ENCODE results near the gene FOXP2.

The FOXP2 gene

DNA sequence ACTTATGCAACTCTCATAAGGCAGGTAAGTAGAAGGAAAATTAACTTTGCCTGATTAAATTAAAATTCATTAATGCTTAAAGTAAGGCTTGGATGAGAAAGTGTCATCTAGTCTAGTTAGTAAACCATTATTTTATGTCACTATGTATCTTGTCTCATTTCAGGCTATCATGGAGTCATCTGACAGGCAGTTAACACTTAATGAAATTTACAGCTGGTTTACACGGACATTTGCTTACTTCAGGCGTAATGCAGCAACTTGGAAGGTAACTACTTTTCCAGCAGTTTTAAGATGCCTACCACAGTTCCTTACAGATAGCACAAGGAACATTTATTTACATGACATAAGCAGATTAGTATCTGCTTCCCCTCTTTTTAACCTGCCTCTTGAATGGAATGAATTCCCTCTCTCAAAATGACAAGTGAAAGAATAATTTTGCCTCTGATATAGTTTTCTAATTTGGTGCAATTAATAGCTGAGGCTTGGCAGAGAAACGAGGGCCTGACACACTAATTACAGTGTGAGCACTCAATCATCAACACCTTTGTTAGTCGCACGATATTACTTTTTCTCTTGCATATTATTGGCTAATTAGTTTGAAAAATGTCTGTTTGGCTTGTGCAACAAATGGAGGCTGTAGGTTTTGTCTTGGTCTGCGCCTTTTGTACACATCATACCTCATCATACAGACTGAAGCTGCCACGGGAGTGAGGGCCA lies 245.0 kb downstream of the FOXP2 start:
- no peak for DNase-seq

DNA sequence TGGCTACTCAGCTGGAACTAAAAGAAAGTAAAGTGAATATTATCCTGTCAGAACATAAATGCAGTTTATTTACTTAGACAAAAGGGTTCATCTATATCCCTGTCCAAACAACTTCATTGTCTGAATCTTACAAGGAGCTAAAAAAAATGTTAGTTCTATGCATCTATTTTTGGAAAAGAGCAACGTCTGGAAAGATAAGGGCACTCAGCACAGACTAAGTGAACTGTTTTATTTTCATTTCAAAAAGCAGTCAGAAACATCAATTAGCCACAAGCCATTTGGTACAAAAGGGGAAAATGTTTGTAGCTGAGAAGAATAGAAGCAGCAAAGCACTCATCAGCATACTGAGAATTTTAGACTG lies 245.5 kb downstream of the FOXP2 start:
- DNase-seq = no peak

DNA sequence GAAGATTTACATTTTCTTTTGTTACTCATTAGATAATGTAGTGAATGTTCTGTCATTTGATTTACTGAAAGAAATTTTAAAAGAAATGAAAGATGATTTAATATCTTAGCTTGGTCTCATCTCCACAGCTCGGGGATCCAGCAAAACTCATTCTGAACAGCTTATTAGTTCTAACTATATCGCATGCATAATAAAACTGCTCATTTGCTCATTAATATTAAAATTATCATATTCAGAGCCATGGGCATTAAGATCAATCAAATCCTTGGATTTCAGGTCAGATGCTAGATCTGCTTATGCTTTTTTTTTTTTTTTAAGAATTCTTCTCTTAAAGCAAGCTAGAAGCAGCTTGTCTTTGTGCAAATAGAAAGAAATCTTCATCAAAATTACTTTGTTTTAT lies 246.1 kb downstream of the FOXP2 start:
- DNase-seq = no peak

DNA sequence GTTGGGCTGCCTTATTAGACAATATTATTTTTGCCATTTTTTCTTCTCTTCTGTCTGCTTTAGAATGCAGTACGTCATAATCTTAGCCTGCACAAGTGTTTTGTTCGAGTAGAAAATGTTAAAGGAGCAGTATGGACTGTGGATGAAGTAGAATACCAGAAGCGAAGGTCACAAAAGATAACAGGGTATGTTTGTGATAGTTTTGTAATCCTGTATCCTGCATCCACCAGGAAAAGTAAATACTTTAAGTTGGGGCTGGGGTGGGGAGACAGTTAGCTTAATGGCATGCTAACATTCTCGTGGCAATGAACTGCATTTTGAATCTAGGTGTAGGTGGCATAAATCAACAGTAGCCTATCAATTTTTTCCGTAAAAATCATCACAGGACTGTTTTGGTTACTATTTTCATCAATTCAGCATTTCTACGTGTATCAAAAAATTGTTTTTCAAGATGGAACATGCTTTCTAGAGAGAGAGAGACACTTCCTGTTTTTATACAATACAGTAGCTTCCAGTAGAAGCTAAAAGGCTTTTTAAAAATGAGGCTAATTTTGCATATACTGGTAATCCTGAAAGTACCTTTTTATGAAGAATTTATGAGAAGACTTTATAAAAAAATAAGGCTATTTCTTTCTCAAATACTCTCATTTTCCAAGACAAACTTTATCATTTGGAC lies 247.5 kb downstream of the FOXP2 start:
- no peak for DNase-seq

DNA sequence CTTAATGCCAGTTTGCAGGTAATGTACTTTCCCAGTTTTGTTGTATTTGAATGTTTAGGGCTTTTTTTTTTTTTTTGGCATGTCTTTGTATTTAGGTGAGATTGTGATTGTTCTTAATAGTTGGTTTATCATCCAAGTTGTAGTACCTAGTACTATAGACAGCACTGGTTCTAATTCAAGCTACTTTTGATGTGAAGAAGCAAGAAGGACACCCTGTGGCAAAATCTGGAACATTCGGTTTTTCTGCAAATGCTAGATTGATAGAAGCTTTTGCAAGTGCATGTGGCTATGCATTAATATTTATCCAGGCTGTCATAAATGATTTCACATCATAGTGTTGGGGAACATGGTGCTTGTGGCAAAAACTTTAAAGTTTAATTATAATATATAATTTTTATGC lies 248.9 kb downstream of the FOXP2 start:
- no peak for DNase-seq

DNA sequence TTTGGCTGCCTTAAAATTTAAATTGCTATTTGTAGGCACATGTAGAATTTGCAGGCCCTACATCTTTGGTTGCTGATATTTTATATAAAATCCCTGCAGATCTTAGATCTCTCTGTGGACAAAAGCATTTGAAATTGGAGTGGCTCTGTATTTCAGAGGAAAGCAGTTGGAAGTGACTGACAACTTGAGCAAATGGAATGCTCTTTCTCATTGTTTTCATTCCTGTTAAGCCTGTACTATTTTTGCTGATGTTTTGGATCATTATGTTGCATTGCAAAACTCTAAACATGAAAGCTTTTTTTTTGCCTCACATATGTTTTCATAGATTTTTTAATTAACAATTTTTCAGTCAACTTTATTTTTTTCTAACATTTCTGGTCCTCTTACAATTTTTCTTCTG lies 256.1 kb downstream of the FOXP2 start:
- DNase-seq = no peak

DNA sequence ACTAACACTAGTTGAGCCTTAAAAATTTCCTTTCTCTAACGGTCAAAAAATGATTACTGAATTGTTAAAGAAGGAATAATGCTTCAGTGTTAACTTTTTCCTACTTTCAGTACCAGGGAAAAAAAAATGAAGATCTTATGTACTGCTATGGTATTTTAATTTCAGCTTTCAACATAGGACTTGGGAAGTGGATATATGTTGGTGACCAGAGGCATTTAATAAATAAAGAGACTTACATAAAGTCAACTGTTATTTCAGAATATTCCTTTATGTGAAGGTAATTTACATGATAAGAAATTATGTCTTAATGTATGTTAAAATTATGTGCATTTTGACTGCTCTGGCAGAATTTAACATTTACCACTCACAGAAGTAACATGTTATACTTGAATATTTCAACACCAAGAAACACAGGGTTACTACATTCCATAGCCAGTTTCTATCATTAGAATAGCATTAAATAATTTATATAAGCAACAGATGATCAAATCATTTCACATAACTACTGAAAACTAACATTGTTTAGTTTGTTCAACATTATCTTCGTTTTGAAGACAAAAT lies 257.0 kb downstream of the FOXP2 start:
- DNase-seq = no peak

DNA sequence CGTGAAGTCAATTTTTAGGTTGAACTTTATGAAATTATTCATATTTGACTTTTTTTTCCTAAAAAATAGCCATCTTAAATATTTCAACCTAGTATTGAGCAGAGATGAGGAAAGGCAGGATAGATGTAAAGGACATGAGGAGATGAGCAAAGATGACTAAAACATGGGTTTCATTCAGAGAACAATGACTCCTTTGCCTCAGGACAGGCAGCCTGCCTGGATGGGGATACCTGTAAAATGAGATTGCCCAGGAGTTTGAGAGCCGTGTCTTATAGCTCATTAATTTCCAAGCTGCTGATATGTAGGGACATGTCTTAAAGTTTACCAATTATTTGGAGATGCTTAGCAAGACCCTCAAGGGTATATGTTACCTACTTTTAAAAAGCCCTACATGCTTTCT lies 263.5 kb downstream of the FOXP2 start:
- no peak for DNase-seq

DNA sequence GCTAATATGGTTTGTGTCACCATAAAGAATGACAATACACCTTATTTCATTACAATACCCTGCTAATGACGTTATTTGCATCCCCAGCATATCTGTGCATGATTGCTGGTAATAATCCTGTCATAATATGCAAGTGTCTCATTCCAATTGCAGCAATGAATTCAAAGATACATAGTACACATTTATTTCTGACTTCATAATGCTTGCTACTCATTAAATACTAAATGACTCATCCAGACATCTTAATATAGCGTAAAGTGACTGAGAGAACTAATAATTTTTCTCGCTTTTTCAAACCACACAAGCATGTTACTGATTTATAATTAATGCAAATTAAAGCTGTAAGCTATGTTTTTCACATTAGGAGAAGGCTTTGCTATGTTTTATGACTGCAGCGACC lies 272.6 kb downstream of the FOXP2 start:
- DNase-seq = no peak

DNA sequence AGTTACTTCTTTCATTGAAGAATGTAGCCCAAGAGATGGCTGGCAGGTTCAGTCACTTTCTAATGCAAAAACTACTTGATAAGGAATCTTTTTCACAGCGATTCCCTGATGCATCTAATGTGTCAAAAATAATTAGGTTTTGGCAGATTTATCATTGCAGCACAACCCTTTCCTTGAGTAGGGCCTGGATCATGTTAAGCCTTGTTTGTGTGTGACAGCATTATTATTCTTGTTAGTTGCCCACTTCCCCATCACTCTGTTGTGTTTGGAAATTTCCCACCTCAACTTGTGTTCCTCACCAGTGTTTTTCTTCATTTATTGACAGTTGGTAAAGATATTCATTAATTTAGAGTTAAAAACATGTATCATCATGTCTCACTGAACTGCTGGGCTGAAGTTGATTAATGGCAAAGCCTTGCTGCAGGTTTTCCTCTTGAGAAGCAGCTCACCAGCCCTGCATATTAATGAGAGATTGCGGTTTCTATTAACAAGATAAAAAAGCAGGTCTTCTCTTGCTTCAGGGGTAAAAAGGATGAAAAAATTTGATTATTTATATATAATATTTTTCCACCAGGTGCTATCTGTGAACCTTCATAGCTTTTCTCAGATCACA lies 273.9 kb downstream of the FOXP2 start:
- no peak for DNase-seq

DNA sequence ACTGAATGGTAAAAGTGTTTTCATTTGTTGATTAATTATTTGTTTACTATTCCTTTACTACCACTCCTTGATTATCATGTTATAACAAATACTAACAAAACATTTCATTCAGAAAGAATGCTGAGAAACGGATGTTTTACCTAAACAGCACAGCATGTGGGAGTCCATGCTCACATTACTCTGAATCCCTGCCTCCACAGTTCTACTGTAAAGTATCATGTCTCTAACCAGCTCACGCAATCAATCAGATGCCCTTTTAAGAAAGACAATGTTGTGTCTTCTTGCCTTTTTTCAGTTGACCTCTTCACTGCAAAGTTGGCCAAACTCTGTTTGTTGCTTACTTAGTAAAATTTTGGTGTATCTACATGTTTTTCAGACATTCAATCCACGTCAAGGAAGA lies 274.8 kb downstream of the FOXP2 start:
- DNase-seq = no peak

DNA sequence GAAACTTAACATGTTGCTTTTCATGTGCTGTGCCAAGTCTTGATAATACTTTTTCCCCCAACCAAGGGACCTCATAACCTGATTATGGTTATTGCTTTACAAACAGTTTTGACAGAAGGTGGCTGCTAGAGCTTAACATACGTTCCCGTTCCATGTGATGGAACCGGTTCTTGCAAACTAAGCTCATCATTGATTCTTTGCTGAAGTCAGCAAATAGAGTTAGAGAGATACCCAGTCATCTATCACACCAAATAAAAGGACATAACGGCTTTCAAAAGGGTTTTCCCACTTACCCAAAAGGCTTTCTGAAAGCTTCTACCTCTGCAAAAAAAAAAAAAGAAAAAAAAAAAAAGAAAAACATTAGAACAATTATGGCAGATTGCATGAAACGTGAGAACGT lies 277.0 kb downstream of the FOXP2 start:
- DNase-seq = no peak

DNA sequence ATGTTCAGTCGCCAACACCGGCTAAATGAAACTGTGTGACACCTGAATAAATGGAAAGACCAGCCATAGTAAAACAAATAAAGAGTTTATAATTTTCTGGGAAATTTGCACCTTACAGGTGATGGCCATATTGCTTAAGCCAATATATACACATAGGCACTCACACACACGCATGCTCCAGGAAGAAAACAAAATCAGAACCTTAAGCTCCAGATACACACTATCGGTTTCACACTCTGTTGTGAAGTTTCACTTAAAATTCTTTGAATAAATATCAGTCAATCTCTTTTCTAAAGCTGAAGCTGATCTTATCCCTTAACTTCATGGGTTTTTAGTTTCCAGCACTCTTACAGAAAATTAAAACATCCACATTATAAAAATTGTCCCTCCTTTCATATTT lies 280.6 kb downstream of the FOXP2 start:
- DNase-seq = no peak

DNA sequence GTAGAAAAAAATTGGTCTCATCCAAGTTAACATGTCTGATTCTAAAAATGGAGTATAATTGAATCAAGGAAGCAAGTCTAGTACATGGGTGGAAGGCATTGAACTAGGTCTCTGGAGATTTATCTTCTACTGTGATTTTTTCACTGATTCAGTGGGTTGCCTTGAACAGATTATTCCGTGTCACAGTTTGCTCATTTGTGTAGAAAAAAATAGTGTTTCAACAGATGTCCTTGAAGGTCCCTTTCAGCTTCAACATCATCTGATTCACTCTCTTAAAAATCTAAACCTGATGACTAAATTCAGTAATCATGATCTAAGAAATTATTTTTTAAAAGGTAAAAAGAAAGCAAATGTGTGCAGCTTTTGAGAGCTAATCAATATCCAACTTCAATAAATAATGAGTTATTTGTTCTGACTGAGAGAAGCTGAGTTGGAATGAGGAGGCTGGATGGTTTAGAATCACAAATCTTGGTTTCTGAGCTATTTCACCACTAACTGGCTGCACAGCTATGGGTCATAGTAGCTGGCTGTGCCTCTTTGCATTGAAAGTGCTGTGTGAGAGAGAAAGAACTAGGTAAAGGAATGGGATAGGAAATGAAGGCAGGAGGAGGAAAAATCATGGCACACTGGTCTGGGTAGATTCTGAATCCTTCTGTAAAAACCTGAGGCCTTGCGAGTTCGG lies 285.8 kb downstream of the FOXP2 start:
- DNase-seq = no peak

DNA sequence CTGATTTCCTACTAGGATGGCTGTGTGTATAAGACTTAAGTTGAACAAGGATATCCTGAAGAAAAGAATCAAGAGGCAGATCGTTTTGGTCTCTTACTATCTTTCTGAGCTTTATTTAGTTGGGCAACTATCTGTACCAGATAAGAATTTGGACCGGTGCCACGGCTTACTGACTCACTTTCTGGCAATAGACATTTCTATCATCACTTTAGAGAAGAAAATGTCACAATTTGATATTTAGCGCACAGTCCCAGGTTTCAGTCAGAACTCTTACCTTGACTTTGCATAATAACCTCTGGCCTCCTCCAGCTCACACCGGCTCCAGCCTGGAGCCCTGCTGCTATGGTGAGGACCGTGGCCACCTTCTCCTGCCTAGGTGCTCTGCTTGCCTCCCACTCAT lies 289.1 kb downstream of the FOXP2 start:
- no peak for DNase-seq

DNA sequence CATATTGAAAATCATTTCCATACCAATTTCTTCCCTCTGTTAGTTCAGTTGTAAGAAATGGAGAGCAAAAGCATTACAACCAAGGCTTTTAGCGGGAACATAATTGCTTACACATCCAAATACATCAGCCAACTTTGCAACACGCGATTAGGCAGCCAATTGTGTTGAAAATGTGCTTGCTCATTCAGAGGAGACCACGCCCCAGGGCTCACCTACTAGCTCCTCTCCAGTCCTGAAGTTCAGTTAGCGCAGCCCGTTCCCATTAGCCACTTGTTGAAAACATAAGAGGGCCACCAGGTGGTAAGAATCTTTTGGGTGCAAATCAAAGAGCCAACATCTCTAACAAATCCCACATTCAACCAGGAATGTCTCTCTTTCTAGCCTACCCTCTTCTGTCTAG lies 294.0 kb downstream of the FOXP2 start:
- no peak for DNase-seq

DNA sequence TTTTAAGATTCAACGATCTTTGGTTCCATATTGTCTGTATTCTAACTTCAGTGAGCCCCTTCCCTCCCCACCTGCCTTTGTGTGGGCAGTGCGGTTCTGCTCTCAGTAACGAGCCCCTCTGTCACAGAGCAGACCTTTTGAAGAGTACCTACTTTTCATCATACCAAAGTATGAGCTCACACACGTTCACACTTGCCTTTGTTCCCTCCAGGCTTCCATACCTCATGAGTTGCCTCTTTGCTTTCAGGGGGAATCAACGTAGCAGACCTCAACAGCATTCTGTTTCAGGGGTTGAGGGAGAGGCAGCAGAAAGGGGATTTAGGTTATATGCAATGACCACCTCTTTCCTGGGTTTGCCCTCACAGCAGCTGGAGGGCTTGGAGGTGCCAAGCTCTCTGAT lies 295.9 kb downstream of the FOXP2 start:
- no peak for DNase-seq

DNA sequence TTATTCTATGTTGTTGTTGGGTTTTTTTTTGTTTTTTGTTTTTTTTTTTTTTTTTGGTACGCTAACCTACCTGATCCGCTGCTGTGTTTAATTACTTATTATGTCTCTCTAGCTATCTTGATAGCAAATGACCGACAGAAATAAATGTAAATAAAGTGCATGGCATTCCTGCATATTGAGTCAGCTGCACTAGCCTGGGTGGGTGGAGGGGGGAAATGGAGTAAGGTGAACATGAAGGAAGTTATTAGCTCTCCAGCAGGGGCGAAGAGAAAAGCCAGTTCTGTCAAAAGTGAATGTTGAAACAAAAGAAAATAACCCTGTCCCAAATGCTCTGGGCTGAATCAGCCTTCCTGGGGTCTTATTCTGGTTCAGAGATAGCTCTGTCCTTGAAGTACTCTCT lies 296.6 kb downstream of the FOXP2 start:
- DNase-seq = no peak

DNA sequence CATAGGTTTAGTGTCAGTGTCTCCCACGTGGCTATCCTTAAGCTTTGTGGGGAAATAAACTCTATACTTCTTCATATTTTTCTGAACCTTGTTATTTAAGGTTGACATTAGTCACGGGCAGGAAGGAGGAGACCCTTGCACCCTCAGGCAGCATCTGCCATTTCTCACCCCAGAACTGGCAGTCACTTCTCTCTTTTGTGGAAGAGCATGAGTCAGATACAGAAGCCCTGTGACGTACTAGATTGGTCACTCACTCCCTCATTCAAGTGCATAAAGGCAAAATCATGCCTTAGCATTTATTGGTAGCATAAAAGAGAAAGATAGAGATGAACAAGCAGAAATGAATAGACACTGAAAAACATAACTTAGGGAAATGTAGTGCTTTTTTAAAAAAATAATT lies 301.3 kb downstream of the FOXP2 start:
- DNase-seq = no peak

DNA sequence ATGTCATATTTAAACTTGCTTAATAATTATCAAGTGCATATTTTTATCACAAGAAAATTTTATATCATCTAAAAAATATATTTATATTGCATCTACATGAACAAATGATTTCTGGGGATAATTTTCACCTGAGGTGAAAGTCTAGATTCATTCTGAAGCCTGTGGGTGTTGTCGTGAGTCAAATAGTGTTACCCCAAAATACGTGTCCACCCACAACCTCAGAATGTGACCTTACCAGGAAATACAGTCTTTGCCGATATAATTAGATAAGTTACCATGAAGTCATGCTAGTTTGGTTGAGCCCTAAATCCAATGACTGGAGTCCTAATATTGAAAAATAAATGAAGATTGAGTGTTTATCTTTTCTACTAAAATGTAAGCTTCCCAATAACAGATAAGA lies 304.2 kb downstream of the FOXP2 start:
- DNase-seq = peak; percentile 22

DNA sequence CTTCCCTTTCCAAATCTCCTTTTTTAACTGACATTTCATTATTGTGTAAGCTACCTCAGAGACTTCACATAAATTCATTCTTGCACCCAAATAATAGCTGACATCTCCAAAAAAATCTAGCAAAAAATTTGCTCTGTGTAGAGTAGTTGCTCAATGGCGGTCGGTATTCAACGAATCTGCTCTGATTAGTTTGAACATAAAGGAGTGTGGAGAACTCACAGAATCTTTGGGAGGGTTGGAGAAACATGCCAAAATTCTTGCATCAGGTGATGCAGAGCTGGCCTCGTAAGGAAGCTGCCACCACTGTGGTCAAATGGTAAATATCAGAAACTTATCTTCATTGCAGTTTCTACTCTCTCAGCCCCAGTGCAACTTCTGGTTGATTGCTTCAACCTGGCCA lies 306.1 kb downstream of the FOXP2 start:
- DNase-seq = no peak

DNA sequence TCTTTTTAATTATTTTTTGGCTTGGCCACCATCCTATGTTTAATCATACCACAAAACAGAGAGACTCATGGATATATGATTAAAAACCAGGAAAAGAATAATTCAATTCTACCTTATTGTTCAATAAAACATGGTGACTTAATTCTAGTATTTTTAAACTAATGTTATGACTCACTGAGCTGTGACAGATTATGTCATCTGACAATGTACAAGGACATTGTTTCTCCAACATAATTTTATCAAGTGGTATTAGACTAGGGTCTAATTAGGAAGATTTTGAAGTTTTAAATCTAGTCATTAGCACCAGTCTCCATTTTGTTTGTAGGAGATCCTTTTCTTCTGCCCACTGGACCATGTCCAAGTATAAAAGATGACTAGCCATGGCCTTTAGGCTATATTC lies 307.9 kb downstream of the FOXP2 start:
- no peak for DNase-seq

DNA sequence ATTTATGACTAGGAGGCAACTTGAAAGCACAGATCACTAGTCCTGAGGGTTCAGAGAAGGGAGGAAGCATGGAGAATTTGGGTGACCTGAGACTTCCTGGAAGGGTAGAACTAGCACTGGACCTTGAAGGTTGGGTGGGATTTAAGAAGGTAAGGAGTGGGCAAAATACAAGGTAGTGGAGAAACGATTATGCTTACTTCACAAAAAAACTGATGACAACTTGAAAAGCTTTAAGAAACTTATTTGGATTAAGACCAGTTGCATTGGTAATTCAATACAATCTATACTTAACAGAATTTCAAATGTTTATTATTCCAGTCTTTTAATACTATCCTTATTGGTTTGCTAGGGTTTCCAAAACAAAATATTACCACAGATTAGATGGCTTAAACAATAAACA lies 308.7 kb downstream of the FOXP2 start:
- DNase-seq = no peak

DNA sequence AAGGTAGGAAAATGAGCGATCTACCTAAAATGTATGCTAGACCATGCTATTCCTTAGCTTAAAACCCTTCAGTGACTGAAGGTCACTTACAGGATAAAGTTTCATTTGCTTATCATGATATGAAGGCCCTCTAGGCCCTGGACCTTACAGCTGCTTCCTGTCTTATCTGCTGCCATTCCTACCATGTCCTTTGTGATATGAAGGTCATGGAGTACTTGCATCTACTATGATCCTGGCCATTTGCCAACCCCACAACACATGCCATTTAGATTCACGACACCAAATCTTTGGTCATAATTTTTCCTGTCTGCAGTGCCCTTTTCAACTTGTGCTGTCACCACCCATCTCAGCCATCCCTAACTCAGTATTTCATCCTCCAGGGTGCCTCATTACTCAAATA lies 325.5 kb downstream of the FOXP2 start:
- DNase-seq = no peak

All from stimulated activated CD4-positive, alpha-beta T cell treated with anti-CD3 and anti-CD28 coated beads, Interleukin-4, amount 100 ng/mL, for 24 hours (primary cell).